ENCODE measurements around the gene SBF2.

The SBF2 gene

DNA sequence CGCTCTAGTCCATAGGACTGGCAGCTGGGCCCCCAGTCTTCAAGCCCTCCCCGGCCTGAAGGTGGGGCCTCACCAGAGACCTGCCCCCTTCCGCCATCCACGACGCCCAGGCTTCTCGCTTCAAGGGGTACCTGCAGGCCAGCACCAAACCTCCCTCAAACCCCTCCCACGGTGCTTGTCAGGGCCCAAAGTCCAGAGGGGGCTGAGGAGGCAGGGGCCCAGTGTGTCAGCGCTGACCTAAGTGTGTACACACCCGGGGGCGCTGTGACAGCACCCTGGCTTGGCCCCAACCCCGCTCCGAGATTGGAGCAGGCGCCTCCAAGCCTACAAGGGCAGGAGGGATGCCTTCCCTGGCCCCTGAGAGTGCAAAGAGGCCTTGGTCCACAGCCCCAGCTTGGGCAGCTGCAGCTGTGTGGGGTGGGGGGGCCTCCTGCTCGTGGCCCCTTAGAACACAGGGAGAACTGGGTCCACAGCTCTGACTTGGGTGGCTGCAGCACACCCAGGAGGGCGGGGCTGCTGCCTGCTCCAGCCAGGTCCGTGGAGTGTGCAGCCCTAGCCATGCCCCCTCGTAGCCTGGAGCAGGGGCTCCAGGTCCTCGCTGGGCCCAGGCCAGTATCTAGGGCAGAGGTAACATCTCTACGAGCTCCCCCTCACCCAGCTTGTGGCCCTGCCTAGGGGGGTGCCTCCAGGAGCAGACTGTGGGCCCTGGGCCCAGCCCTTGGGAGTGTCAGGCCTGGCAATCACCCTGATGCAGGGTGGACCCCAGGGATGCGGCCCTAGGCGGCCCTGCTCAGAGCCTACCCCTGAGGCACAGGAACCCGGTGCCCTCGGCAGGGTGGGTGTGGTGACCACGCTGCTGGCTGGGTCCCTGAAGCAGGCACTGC is 4.9 kb downstream of the SBF2 start:
- Histone ChIP-seq H3F3A (ENCODE audit: control insufficient read depth, insufficient read depth) (peaks cover 4% of the 10 kb centered on the region; the same call in 1 of the 2 replicates), H3K27ac (ENCODE audit: low read depth, low read length) (no peak overlapping the region), H3K9me3 (ENCODE audit: control insufficient read depth, insufficient read depth, low read length) (no peaks in the 10 kb centered on the region), H3K4me3 (ENCODE audit: low read length) (no peak overlapping the region), H3K9me2 (replicated peaks; ENCODE audit: control insufficient read depth, low read length) (no peaks in the 10 kb centered on the region), H3K4me1 (ENCODE audit: control insufficient read depth, low read length) (peaks cover 28% of the 10 kb centered on the region), H3K4me2 (ENCODE audit: low read length) (no peak overlapping the region), H3K79me2 (ENCODE audit: control insufficient read depth, low read length) (peaks cover 5% of the 10 kb centered on the region; the same call in 1 of the 2 replicates), H3K36me3 (ENCODE audit: control insufficient read depth, low read length) (no peaks in the 10 kb centered on the region), H3K27me3 (ENCODE audit: control insufficient read depth, low read length) (peaks cover 3% of the 10 kb centered on the region; the same call in 1 of the 2 replicates), H4K20me1 (ENCODE audit: control insufficient read depth, insufficient read depth, low read depth, low read length) (no peaks in the 10 kb centered on the region)
- TF ChIP-seq, protein P1, sequence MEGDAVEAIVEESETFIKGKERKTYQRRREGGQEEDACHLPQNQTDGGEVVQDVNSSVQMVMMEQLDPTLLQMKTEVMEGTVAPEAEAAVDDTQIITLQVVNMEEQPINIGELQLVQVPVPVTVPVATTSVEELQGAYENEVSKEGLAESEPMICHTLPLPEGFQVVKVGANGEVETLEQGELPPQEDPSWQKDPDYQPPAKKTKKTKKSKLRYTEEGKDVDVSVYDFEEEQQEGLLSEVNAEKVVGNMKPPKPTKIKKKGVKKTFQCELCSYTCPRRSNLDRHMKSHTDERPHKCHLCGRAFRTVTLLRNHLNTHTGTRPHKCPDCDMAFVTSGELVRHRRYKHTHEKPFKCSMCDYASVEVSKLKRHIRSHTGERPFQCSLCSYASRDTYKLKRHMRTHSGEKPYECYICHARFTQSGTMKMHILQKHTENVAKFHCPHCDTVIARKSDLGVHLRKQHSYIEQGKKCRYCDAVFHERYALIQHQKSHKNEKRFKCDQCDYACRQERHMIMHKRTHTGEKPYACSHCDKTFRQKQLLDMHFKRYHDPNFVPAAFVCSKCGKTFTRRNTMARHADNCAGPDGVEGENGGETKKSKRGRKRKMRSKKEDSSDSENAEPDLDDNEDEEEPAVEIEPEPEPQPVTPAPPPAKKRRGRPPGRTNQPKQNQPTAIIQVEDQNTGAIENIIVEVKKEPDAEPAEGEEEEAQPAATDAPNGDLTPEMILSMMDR (IDR thresholded peaks at IDR 0.05; ENCODE audit: low read depth, low read length, poor library complexity, severe bottlenecking): no peak
- no peak for TF ChIP-seq EZH2phosphoT487 (IDR thresholded peaks at IDR 0.05; ENCODE audit: borderline replicate concordance, low read length)

DNA sequence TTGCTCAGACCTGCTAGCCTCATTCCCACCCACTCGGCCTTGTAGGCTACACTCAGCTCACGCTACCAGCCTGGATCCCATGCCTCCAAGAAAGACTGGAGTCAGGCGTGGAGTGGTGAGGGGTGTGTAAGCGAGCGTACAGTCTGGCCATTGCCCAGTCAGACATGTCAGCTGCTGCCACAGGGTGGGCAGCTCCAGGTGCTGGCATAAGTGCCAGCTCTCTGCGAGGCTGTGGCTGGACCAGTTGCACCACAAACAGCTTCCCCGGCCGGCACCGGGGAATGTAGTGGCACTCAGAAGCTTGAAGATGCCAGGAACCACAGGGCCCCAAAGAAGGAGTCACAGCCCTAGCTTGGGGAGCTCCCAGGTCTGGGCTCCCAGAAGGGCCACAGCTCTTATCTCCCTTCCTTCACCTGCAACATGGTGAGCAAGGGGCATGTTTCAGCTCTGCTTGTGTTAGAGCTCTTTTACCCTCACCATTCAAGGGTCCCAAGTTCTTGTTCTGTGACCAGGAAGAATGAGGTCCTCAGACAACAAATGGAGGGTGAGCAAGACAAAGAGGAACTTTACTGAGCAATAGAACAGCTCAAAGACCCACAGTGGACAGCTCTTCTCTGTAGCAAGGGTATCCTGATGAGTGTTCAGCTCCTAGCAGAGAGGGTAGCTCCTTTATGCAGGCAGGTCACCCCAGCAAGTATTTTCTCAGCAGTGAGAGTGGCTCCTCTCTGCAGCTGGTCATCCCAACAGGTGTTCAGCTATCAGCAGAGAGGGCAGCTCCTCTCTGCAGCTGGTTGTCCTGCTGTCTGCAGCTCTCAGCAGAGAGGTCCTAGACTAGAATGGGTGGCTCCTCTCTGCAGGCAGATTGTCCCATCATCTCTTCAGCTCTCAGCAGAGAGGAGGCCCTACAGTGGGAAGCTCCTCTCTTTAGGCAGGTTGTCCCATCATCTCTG is 6.0 kb downstream of the SBF2 start:
- no peaks in the 10 kb centered on the region for H3K9me3 ChIP-seq (ENCODE audit: control insufficient read depth, insufficient read depth, low read length)
- H3K36me3 ChIP-seq (ENCODE audit: control insufficient read depth, low read length): no peaks in the 10 kb centered on the region
- peaks cover 1% of the 10 kb centered on the region; the same call in 1 of the 2 replicates for H3K79me2 ChIP-seq (ENCODE audit: control insufficient read depth, low read length)
- H3K27me3 ChIP-seq (ENCODE audit: control insufficient read depth, low read length): no peaks in the 10 kb centered on the region
- peaks cover 4% of the 10 kb centered on the region; the same call in 1 of the 2 replicates for H3F3A ChIP-seq (ENCODE audit: control insufficient read depth, insufficient read depth)
- no peak overlapping the region for H3K27ac ChIP-seq (ENCODE audit: low read depth, low read length)
- H3K4me3 ChIP-seq (ENCODE audit: low read length): no peak overlapping the region
- TF ChIP-seq, protein P1 (IDR thresholded peaks at IDR 0.05; ENCODE audit: low read depth, low read length, poor library complexity, severe bottlenecking): no peak
- TF ChIP-seq EZH2phosphoT487 (IDR thresholded peaks at IDR 0.05; ENCODE audit: borderline replicate concordance, low read length): no peak
- H3K4me1 ChIP-seq (ENCODE audit: control insufficient read depth, low read length): peaks cover 23% of the 10 kb centered on the region
- no peaks in the 10 kb centered on the region for H3K9me2 ChIP-seq (replicated peaks; ENCODE audit: control insufficient read depth, low read length)
- H4K20me1 ChIP-seq (ENCODE audit: control insufficient read depth, insufficient read depth, low read depth, low read length): no peaks in the 10 kb centered on the region
- H3K4me2 ChIP-seq (ENCODE audit: low read length): no peak overlapping the region

DNA sequence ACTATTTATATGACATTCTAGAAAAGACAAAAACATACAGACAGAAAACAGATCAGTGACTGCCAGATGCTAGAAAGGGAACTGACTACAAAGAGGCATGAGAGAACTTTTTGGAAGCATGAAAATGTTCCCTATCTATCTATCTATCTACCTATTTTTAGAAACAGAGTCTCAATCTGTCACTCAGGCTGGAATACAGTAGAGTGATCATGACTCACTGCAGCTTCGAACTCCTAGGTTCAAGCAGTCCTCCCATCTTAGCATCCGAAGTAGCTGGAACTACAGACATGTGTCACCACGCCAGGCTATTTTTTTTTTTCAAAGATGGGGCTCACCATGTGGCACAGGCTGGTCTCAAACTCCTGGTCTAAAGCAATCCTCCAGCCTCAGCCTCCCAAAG is 6.9 kb downstream of the SBF2 start:
- H3K4me3 ChIP-seq (ENCODE audit: low read length): no peak overlapping the region
- H3K79me2 ChIP-seq (ENCODE audit: control insufficient read depth, low read length): no peaks in the 10 kb centered on the region
- no peaks in the 10 kb centered on the region for H3K27me3 ChIP-seq (ENCODE audit: control insufficient read depth, low read length)
- H3K36me3 ChIP-seq (ENCODE audit: control insufficient read depth, low read length): no peaks in the 10 kb centered on the region
- peaks cover 17% of the 10 kb centered on the region for H3K4me1 ChIP-seq (ENCODE audit: control insufficient read depth, low read length)
- no peaks in the 10 kb centered on the region for H4K20me1 ChIP-seq (ENCODE audit: control insufficient read depth, insufficient read depth, low read depth, low read length)
- H3F3A ChIP-seq (ENCODE audit: control insufficient read depth, insufficient read depth): peaks cover 4% of the 10 kb centered on the region; the same call in 1 of the 2 replicates
- TF ChIP-seq, protein P1 (IDR thresholded peaks at IDR 0.05; ENCODE audit: low read depth, low read length, poor library complexity, severe bottlenecking): no peak
- no peak for TF ChIP-seq EZH2phosphoT487 (IDR thresholded peaks at IDR 0.05; ENCODE audit: borderline replicate concordance, low read length)
- no peak overlapping the region for H3K4me2 ChIP-seq (ENCODE audit: low read length)
- no peaks in the 10 kb centered on the region for H3K9me2 ChIP-seq (replicated peaks; ENCODE audit: control insufficient read depth, low read length)
- no peak overlapping the region for H3K27ac ChIP-seq (ENCODE audit: low read depth, low read length)
- no peaks in the 10 kb centered on the region for H3K9me3 ChIP-seq (ENCODE audit: control insufficient read depth, insufficient read depth, low read length)
